Measurements from ENCODE around the gene EGFR.

The EGFR gene

DNA sequence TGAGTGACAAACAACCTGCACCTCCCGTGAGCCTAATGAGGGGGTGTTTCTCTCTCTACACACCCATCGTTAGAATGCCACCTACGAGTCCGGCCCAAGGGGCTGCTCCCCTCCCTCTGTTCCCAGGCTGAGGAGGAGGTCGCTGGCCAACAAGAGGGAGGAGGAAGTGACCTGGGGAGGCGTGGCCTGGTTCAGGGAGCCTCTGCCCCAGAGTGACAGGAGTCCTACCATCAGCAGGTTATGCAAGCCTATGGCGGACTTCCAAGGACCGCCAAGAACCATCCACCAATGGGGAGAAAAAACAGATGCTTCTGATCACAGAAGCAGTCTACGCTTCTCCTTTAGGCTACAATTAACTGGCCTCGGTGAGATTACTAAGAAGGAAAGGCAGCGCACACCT, 12.3 kb upstream of the EGFR start:
- H3K4me2 ChIP-seq = no peak overlapping the region
- H3K36me3 ChIP-seq = no peaks in the 10 kb centered on the region
- no peak overlapping the region for H3K9ac ChIP-seq
- H3K27ac ChIP-seq = no peak overlapping the region
- TF ChIP-seq Cebpa-rat (IDR thresholded peaks at IDR 0.05) = no peak
- H3K4me3 ChIP-seq = no peak overlapping the region
- no peaks in the 10 kb centered on the region for H3K4me1 ChIP-seq
- no peaks in the 10 kb centered on the region for H3K27me3 ChIP-seq
- no peaks in the 10 kb centered on the region for H4K20me1 ChIP-seq
- peaks cover 14% of the 10 kb centered on the region; the same call in 1 of the 2 replicates for H3K9me3 ChIP-seq

DNA sequence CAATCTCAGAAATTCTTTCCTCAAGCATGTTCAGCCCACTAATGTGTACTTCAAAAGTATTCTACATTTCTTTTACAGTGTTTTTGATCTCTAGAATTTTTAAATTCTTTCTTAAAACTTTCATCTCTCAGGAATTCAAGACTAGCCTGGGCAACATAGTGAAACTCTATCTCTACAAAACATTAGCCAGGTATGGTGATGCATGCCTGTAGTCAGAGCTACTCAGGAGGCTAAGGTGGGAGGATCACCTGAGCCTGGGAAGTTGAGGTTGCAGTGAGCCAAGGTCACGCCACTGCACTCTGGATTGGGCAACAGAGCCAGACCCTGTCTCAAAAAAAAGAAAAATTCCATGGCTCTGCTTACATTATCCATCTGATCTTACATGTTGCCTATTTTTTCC, 5.0 kb upstream of the EGFR start:
- Histone ChIP-seq H3K9me3 (peaks cover 3% of the 10 kb centered on the region), H3K4me1 (no peaks in the 10 kb centered on the region), H3K4me2 (no peak overlapping the region), H3K9ac (no peak overlapping the region), H3K27ac (no peak overlapping the region), H3K36me3 (no peaks in the 10 kb centered on the region), H4K20me1 (no peaks in the 10 kb centered on the region), H3K27me3 (no peaks in the 10 kb centered on the region), H3K4me3 (no peak overlapping the region)
- TF ChIP-seq Cebpa-rat (IDR thresholded peaks at IDR 0.05) = no peak

DNA sequence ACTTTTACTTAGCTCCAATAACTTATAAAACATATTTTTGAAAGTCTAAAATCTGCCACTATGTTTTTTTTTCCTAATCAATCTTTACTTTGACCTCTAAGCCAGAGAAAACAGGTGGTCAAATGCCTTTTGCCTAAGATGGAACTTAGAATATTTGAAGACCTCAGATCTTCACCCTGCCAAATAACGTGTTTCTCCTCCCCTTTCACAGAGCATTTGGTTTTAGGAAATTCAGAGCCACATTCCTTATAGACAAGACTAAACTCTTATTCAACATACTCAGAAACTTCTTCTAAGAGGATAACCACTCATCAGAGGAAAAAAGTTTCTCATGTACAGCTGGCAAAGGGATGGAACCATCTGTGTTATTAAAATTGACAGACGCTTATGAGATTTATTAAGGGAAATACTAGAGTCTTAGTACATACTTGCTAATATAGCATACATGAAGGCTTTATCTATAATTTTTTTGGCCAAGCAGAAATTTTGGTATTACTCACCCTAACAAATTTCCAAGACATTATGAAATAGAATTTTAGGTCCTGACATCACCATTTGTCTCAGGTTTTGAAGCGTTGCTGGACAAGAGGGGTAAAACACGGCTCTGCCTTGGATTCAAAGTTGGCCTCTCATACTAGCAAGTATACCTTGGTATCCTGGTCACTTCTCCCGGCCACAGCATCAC, 2.6 kb upstream of the EGFR start:
- Histone ChIP-seq H3K9me3 (peaks cover 20% of the 10 kb centered on the region), H4K20me1 (no peaks in the 10 kb centered on the region), H3K4me1 (no peaks in the 10 kb centered on the region), H3K27me3 (no peaks in the 10 kb centered on the region), H3K4me3 (no peak overlapping the region), H3K36me3 (no peaks in the 10 kb centered on the region), H3K4me2 (no peak overlapping the region), H3K9ac (no peak overlapping the region), H3K27ac (no peak overlapping the region)
- TF ChIP-seq Cebpa-rat (IDR thresholded peaks at IDR 0.05) = no peak

DNA sequence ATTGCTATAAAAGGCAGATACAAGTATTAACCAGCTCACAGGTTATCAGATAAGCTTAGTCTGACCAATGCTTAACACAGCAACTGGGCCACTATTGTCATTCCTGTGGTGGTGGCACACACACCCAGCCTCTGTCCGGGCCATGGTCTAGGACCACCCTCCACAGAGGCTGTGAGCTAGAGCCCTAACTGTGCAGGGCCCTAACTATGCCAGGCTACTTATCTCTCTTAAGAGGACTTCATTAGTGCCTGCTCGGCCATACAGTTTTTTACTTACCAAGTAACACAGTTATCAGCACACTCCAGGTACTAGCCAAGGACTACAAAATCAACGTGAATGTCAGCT, 2.1 kb upstream of the EGFR start:
- H3K9me3 ChIP-seq = peaks cover 20% of the 10 kb centered on the region
- no peak overlapping the region for H3K4me2 ChIP-seq
- H3K9ac ChIP-seq = no peak overlapping the region
- no peak overlapping the region for H3K27ac ChIP-seq
- H3K27me3 ChIP-seq = no peaks in the 10 kb centered on the region
- H3K4me1 ChIP-seq = no peaks in the 10 kb centered on the region
- H3K4me3 ChIP-seq = no peak overlapping the region
- no peaks in the 10 kb centered on the region for H3K36me3 ChIP-seq
- no peak for TF ChIP-seq Cebpa-rat (IDR thresholded peaks at IDR 0.05)
- H4K20me1 ChIP-seq = no peaks in the 10 kb centered on the region

DNA sequence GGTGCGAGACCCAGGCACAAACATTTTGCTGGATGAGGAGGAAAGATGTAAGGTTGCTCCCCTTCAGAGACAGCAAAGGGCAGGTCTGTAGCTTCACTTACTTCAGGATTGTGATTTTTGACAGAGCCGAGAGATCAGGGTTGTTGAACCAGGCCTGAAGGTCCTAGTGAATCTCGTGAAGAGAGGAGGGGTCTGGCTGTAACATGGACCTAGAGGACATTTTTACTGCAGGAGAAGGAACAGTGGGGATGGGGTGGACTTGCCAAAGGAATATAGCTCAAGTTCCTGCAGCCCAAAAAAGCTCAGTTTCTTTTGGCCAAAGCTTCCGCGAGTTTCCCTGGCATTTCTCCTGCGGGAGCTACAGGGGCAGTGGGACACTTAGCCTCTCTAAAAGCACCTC, 976 bp upstream of the EGFR start:
- TF ChIP-seq Cebpa-rat (IDR thresholded peaks at IDR 0.05) = no peak
- no peak overlapping the region for H3K4me2 ChIP-seq
- no peaks in the 10 kb centered on the region for H3K27me3 ChIP-seq
- H3K4me3 ChIP-seq = no peak overlapping the region
- H3K36me3 ChIP-seq = no peaks in the 10 kb centered on the region
- H3K9ac ChIP-seq = no peak overlapping the region
- H3K4me1 ChIP-seq = no peaks in the 10 kb centered on the region
- no peaks in the 10 kb centered on the region for H4K20me1 ChIP-seq
- H3K27ac ChIP-seq = no peak overlapping the region
- peaks cover 20% of the 10 kb centered on the region for H3K9me3 ChIP-seq

DNA sequence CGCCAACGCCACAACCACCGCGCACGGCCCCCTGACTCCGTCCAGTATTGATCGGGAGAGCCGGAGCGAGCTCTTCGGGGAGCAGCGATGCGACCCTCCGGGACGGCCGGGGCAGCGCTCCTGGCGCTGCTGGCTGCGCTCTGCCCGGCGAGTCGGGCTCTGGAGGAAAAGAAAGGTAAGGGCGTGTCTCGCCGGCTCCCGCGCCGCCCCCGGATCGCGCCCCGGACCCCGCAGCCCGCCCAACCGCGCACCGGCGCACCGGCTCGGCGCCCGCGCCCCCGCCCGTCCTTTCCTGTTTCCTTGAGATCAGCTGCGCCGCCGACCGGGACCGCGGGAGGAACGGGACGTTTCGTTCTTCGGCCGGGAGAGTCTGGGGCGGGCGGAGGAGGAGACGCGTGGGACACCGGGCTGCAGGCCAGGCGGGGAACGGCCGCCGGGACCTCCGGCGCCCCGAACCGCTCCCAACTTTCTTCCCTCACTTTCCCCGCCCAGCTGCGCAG, 424 bp downstream of the EGFR start:
- Histone ChIP-seq H3K27me3 (no peaks in the 10 kb centered on the region), H3K4me1 (no peaks in the 10 kb centered on the region), H3K4me3 (no peak overlapping the region), H3K9ac (no peak overlapping the region), H3K36me3 (no peaks in the 10 kb centered on the region), H4K20me1 (no peaks in the 10 kb centered on the region), H3K4me2 (no peak overlapping the region), H3K27ac (no peak overlapping the region), H3K9me3 (peaks cover 20% of the 10 kb centered on the region)
- no peak for TF ChIP-seq Cebpa-rat (IDR thresholded peaks at IDR 0.05)

DNA sequence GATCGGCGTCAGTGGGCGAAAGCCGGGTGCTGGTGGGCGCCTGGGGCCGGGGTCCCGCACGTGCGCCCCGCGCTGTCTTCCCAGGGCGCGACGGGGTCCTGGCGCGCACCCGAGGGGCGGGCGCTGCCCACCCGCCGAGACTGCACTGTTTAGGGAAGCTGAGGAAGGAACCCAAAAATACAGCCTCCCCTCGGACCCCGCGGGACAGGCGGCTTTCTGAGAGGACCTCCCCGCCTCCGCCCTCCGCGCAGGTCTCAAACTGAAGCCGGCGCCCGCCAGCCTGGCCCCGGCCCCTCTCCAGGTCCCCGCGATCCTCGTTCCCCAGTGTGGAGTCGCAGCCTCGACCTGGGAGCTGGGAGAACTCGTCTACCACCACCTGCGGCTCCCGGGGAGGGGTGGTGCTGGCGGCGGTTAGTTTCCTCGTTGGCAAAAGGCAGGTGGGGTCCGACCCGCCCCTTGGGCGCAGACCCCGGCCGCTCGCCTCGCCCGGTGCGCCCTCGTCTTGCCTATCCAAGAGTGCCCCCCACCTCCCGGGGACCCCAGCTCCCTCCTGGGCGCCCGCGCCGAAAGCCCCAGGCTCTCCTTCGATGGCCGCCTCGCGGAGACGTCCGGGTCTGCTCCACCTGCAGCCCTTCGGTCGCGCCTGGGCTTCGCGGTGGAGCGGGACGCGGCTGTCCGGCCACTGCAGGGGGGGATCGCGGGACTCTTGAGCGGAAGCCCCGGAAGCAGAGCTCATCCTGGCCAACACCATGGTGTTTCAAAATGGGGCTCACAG, 1.1 kb downstream of the EGFR start:
- H3K4me2 ChIP-seq = no peak overlapping the region
- H3K36me3 ChIP-seq = no peaks in the 10 kb centered on the region
- H4K20me1 ChIP-seq = no peaks in the 10 kb centered on the region
- no peaks in the 10 kb centered on the region for H3K4me1 ChIP-seq
- H3K27me3 ChIP-seq = no peaks in the 10 kb centered on the region
- peaks cover 20% of the 10 kb centered on the region for H3K9me3 ChIP-seq
- no peak for TF ChIP-seq Cebpa-rat (IDR thresholded peaks at IDR 0.05)
- H3K4me3 ChIP-seq = no peak overlapping the region
- no peak overlapping the region for H3K27ac ChIP-seq
- no peak overlapping the region for H3K9ac ChIP-seq

DNA sequence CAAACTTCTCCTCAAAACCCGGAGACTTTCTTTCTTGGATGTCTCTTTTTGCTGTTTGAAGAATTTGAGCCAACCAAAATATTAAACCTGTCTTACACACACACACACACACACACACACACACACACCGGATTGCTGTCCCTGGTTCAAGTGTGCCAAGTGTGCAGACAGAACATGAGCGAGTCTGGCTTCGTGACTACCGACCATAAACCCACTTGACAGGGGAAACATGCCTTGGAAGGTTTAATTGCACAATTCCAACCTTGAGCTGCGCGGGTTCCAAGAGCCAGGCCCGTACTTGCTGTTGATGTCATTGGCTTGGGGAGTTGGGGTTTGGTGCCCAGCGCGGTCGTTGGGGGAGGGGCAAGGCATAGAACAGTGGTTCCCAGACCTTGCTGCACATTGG, 1.7 kb downstream of the EGFR start:
- Histone ChIP-seq H3K9ac (no peak overlapping the region), H3K4me2 (no peak overlapping the region), H3K27ac (no peak overlapping the region), H3K27me3 (no peaks in the 10 kb centered on the region), H3K4me1 (no peaks in the 10 kb centered on the region), H4K20me1 (no peaks in the 10 kb centered on the region), H3K4me3 (no peak overlapping the region), H3K36me3 (no peaks in the 10 kb centered on the region), H3K9me3 (peaks cover 20% of the 10 kb centered on the region)
- TF ChIP-seq Cebpa-rat (IDR thresholded peaks at IDR 0.05) = no peak

DNA sequence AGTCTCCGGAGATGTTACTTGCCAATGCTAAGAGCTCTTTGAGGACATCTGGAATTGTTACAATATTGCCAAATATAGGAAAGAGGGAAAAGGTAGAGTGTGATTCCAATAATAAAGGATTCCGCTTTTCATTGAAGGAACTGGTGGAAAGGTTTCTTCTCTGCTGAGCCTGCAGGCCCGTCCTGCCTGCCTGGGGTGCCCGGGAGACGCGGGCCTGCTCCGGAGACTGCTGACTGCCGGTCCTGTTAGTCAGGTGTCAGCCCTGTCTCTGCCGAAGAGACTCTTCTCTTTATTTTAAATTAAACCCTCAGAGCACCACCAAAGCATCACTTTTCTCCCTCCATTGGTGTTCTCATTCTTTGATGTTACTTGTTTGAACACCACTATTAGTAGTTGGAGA, 2.2 kb downstream of the EGFR start:
- Histone ChIP-seq H3K27ac (no peak overlapping the region), H3K9me3 (peaks cover 20% of the 10 kb centered on the region), H3K4me3 (no peak overlapping the region), H3K9ac (no peak overlapping the region), H4K20me1 (no peaks in the 10 kb centered on the region), H3K4me1 (no peaks in the 10 kb centered on the region), H3K27me3 (no peaks in the 10 kb centered on the region), H3K4me2 (no peak overlapping the region), H3K36me3 (no peaks in the 10 kb centered on the region)
- no peak for TF ChIP-seq Cebpa-rat (IDR thresholded peaks at IDR 0.05)

Data from BLaER1 (cell line).